GM06990 (cell line): ENCODE data around the gene DMBT1.

Experiments
- DNase-seq: peaks from one replicate; pipeline ENCODE4 v3.0.0-alpha.2; 2011; ENCODE audit not compliant: insufficient read length; ENCODE audit errors: extremely low read depth
- H3K27me3 ChIP-seq: replicated peaks from 2 replicates; pipeline ENCODE4 v1.6.0; 2011; ENCODE audit warnings: low read length; ENCODE audit not compliant: control insufficient read depth, insufficient read depth
- H3K36me3 ChIP-seq: 2 replicates; pipeline ENCODE4 v1.5.1; 2011; ENCODE audit warnings: low read length; ENCODE audit not compliant: control insufficient read depth, insufficient read depth
- H3K4me3 ChIP-seq: replicated peaks from 2 replicates; pipeline ENCODE4 v1.5.1; 2011; ENCODE audit warnings: low read depth, mild to moderate bottlenecking, control low read depth, low read length
- CTCF ChIP-seq: IDR thresholded peaks from 2 replicates; pipeline ENCODE4 v1.5.1; 2011; ENCODE audit warnings: low read length, control low read depth, mild to moderate bottlenecking, inconsistent platforms; ENCODE audit not compliant: insufficient read depth, poor library complexity, severe bottlenecking

DMBT1 gene

GRCh38 chr10:122526892-122527291 is 33.7 kb upstream of the DMBT1 start:
- Histone ChIP-seq H3K4me3 (no peak overlapping the region), H3K27me3 (no peaks in the 10 kb centered on the region; the same call in 1 of the 2 replicates), H3K36me3 (no peaks in the 10 kb centered on the region)
- no peak for TF ChIP-seq CTCF
- no peak for DNase-seq

GRCh38 chr10:122530177-122530576 is 30.4 kb upstream of the DMBT1 start:
- H3K36me3 ChIP-seq, result no peaks in the 10 kb centered on the region
- DNase-seq, result no peak
- TF ChIP-seq CTCF, result no peak
- H3K4me3 ChIP-seq, result no peak overlapping the region
- no peaks in the 10 kb centered on the region; the same call in 1 of the 2 replicates for H3K27me3 ChIP-seq

- no peak for TF ChIP-seq CTCF
- Histone ChIP-seq H3K4me3 (no peak overlapping the region), H3K36me3 (no peaks in the 10 kb centered on the region), H3K27me3 (no peaks in the 10 kb centered on the region; the same call in 1 of the 2 replicates)
- DNase-seq, result no peak
These were observed 29.3 kb upstream of the DMBT1 start for GRCh38 chr10:122531261-122531660.

- Histone ChIP-seq H3K27me3 (no peaks in the 10 kb centered on the region; the same call in 1 of the 2 replicates), H3K36me3 (no peaks in the 10 kb centered on the region), H3K4me3 (no peak overlapping the region)
- no peak for TF ChIP-seq CTCF
- DNase-seq, result no peak
These were observed 28.6 kb upstream of the DMBT1 start for GRCh38 chr10:122531939-122532338.

- no peaks in the 10 kb centered on the region for H3K36me3 ChIP-seq
- no peak overlapping the region for H3K4me3 ChIP-seq
- TF ChIP-seq CTCF, result no peak
- DNase-seq, result no peak
- no peaks in the 10 kb centered on the region; the same call in 1 of the 2 replicates for H3K27me3 ChIP-seq
These were observed 27.8 kb upstream of the DMBT1 start for GRCh38 chr10:122532601-122533296.
